SK-N-DZ (cell line): ENCODE data around the gene UXS1.
A peak's percentile ranks its signal among the peaks of the same experiment; 100 is the strongest.

ENCODE experiments used
- DNase-seq: peaks from one replicate; pipeline ENCODE4 v3.0.0-alpha.2; 2015; ENCODE audit warnings: low spot score

UXS1 gene

GRCh38 chr2:106161938-106162820 lies 31.9 kb downstream of the UXS1 start:
- no peak for DNase-seq

GRCh38 chr2:106161341-106161740 lies 32.8 kb downstream of the UXS1 start:
- DNase-seq: no peak

- DNase-seq: no peak
Observed at GRCh38 chr2:106160786-106161261, 33.3 kb downstream of the UXS1 start.

GRCh38 chr2:106159866-106160785 lies 34.0 kb downstream of the UXS1 start:
- DNase-seq: no peak

GRCh38 chr2:106158871-106159270 lies 35.2 kb downstream of the UXS1 start:
- no peak for DNase-seq

GRCh38 chr2:106158131-106158530 lies 36.0 kb downstream of the UXS1 start:
- no peak for DNase-seq

GRCh38 chr2:106157416-106157815 lies 36.7 kb downstream of the UXS1 start:
- no peak for DNase-seq

- DNase-seq: no peak
Observed at GRCh38 chr2:106156305-106157296, 37.5 kb downstream of the UXS1 start.

- no peak for DNase-seq
Observed at GRCh38 chr2:106153781-106154180, 40.3 kb downstream of the UXS1 start.

GRCh38 chr2:106147665-106148064 lies 46.4 kb downstream of the UXS1 start:
- DNase-seq: no peak

GRCh38 chr2:106147159-106147558 lies 46.9 kb downstream of the UXS1 start:
- DNase-seq: no peak

- no peak for DNase-seq
Observed at GRCh38 chr2:106144621-106145331, 49.3 kb downstream of the UXS1 start.

- peak; percentile 33 for DNase-seq
Observed at GRCh38 chr2:106143495-106144215, 50.4 kb downstream of the UXS1 start.

- no peak for DNase-seq
Observed at GRCh38 chr2:106142683-106143082, 51.4 kb downstream of the UXS1 start.

GRCh38 chr2:106140913-106141312 lies 53.2 kb downstream of the UXS1 start:
- no peak for DNase-seq

GRCh38 chr2:106140113-106140512 lies 54.0 kb downstream of the UXS1 start:
- DNase-seq: no peak

- no peak for DNase-seq
Observed at GRCh38 chr2:106139238-106139935, 54.7 kb downstream of the UXS1 start.

- DNase-seq: no peak
Observed at GRCh38 chr2:106138543-106139237, 55.4 kb downstream of the UXS1 start.
